Karpas-422 (cell line): Measurements from ENCODE around the gene PFDN4. TPM values are rescaled to one million over a fixed set of nuclear protein-coding genes. Genes with fewer than 3 reads are reported as not detected.
A peak's percentile ranks its signal among the peaks of the same experiment; 100 is the strongest.

Experiments used
- DNase-seq: peaks from one replicate; pipeline ENCODE4 v3.0.0-alpha.2; 2015
- H2AFZ ChIP-seq: fragments of 200-600 bp; sonication (generic); 2 replicates; pipeline ENCODE4 v1.6.1; 2014; ENCODE audit warnings: antibody characterized with exemption, low read length, mixed read lengths
- H3K27ac ChIP-seq: fragments of 200-600 bp; sonication (generic); 2 replicates; pipeline ENCODE4 v1.5.1; 2014; ENCODE audit warnings: mild to moderate bottlenecking, low read length, moderate library complexity
- H3K27me3 ChIP-seq: fragments of 200-600 bp; sonication (generic); 2 replicates; pipeline ENCODE4 v1.6.1; 2014; ENCODE audit warnings: low read length, mixed read lengths
- H3K36me3 ChIP-seq: fragments of 200-600 bp; sonication (generic); 2 replicates; pipeline ENCODE4 v1.6.1; 2014; ENCODE audit warnings: low read length, mixed read lengths; ENCODE audit not compliant: insufficient read depth
- H3K4me1 ChIP-seq: fragments of 200-600 bp; sonication (generic); 2 replicates; pipeline ENCODE4 v1.6.1; 2014; ENCODE audit warnings: mild to moderate bottlenecking, low read length, mixed read lengths
- H3K4me2 ChIP-seq: fragments of 200-600 bp; sonication (generic); 2 replicates; pipeline ENCODE4 v1.6.1; 2014; ENCODE audit warnings: low read length, low read depth, mild to moderate bottlenecking; ENCODE audit not compliant: poor library complexity, severe bottlenecking
- H3K4me3 ChIP-seq: fragments of 200-600 bp; sonication (generic); 2 replicates; pipeline ENCODE4 v1.5.1; 2014; ENCODE audit warnings: mild to moderate bottlenecking, antibody characterized with exemption, low read length, mixed read lengths
- H3K79me2 ChIP-seq: fragments of 200-600 bp; sonication (generic); 2 replicates; pipeline ENCODE4 v1.6.1; 2014; ENCODE audit warnings: mild to moderate bottlenecking, low read length, mixed read lengths
- H3K9ac ChIP-seq: fragments of 200-600 bp; sonication (generic); 2 replicates; pipeline ENCODE4 v1.6.0; 2014; ENCODE audit warnings: low read length
- H3K9me2 ChIP-seq: fragments of 200-600 bp; sonication (generic), shearing (Covaris generic); replicated peaks from 2 replicates; pipeline ENCODE4 v1.6.0; 2014; ENCODE audit warnings: mild to moderate bottlenecking, low read length, moderate library complexity; ENCODE audit not compliant: insufficient read depth
- H3K9me3 ChIP-seq: fragments of 300-700, 200-600 bp; sonication (generic); 2 replicates; pipeline ENCODE4 v1.6.1; 2014; ENCODE audit warnings: low read length, mixed read lengths
- H4K20me1 ChIP-seq: fragments of 200-600 bp; sonication (generic); 2 replicates; pipeline ENCODE4 v1.6.1; 2014; ENCODE audit warnings: mild to moderate bottlenecking, antibody characterized with exemption, low read length, low read depth; ENCODE audit not compliant: insufficient read depth
- total RNA-seq: library from RNA; depleted of rRNA; stranded (reverse); fragments of >200 nt; shearing (Covaris generic); gene quantifications from 2 replicates; pipeline ENCODE4 v1.2.3, GENCODE V29; 2014; ENCODE audit warnings: low replicate concordance

PFDN4 gene
- total RNA-seq, 1 experiment from 2014 or later, result 70.7 TPM

GRCh38 chr20:54195483-54196472 is 12.1 kb upstream of the PFDN4 start:
- no peak overlapping the region for H3K9ac ChIP-seq
- H4K20me1 ChIP-seq, result 0 out of 2 replicates have a peak, but pooled peaks cover 3% of the 10 kb centered on the region
- H3K9me3 ChIP-seq, result no peaks in the 10 kb centered on the region
- H3K27ac ChIP-seq, result no peak overlapping the region
- no peaks in the 10 kb centered on the region for H3K79me2 ChIP-seq
- H3K4me2 ChIP-seq, result peak overlapping the region; percentile 51
- no peak overlapping the region for H2AFZ ChIP-seq
- no peaks in the 10 kb centered on the region for H3K36me3 ChIP-seq
- no peaks in the 10 kb centered on the region for H3K27me3 ChIP-seq
- no peak for DNase-seq
- peaks cover 8% of the 10 kb centered on the region for H3K4me1 ChIP-seq
- no peaks in the 10 kb centered on the region for H3K9me2 ChIP-seq
- no peak overlapping the region for H3K4me3 ChIP-seq

- H3K27ac ChIP-seq, result no peak overlapping the region
- H3K4me3 ChIP-seq, result no peak overlapping the region
- H3K4me2 ChIP-seq, result no peak overlapping the region
- peaks cover 8% of the 10 kb centered on the region for H3K4me1 ChIP-seq
- no peak overlapping the region for H3K9ac ChIP-seq
- 0 out of 2 replicates have a peak, but pooled peaks cover 3% of the 10 kb centered on the region for H4K20me1 ChIP-seq
- H3K9me3 ChIP-seq, result no peaks in the 10 kb centered on the region
- no peak for DNase-seq
- no peaks in the 10 kb centered on the region for H3K36me3 ChIP-seq
- H3K27me3 ChIP-seq, result no peaks in the 10 kb centered on the region
- H2AFZ ChIP-seq, result no peak overlapping the region
- no peaks in the 10 kb centered on the region for H3K79me2 ChIP-seq
- no peaks in the 10 kb centered on the region for H3K9me2 ChIP-seq
These were observed 10.0 kb upstream of the PFDN4 start for GRCh38 chr20:54197621-54198604.

GRCh38 chr20:54199283-54199682 is 8.6 kb upstream of the PFDN4 start:
- H3K27ac ChIP-seq, result no peak overlapping the region
- no peak overlapping the region for H2AFZ ChIP-seq

GRCh38 chr20:54199721-54200176 is 8.1 kb upstream of the PFDN4 start:
- Histone ChIP-seq H3K9ac (no peak overlapping the region), H3K36me3 (no peaks in the 10 kb centered on the region), H3K4me1 (peaks cover 8% of the 10 kb centered on the region), H3K27ac (no peak overlapping the region), H3K9me3 (no peaks in the 10 kb centered on the region), H3K4me3 (no peak overlapping the region), H3K9me2 (no peaks in the 10 kb centered on the region), H3K79me2 (no peaks in the 10 kb centered on the region), H3K27me3 (no peaks in the 10 kb centered on the region), H2AFZ (no peak overlapping the region), H4K20me1 (0 out of 2 replicates have a peak, but pooled peaks cover 3% of the 10 kb centered on the region), H3K4me2 (no peak overlapping the region)
- peak; percentile 82 for DNase-seq

More at GRCh38 chr20:54199283-54199682, 8.6 kb upstream of the PFDN4 start:
- H3K79me2 ChIP-seq, result no peaks in the 10 kb centered on the region
- H3K9ac ChIP-seq, result no peak overlapping the region
- no peaks in the 10 kb centered on the region for H3K9me2 ChIP-seq
- H3K4me1 ChIP-seq, result peaks cover 8% of the 10 kb centered on the region
- H3K36me3 ChIP-seq, result no peaks in the 10 kb centered on the region
- H3K27me3 ChIP-seq, result no peaks in the 10 kb centered on the region
- H3K4me3 ChIP-seq, result no peak overlapping the region
- no peak overlapping the region for H3K4me2 ChIP-seq
- H3K9me3 ChIP-seq, result no peaks in the 10 kb centered on the region
- 0 out of 2 replicates have a peak, but pooled peaks cover 3% of the 10 kb centered on the region for H4K20me1 ChIP-seq
- no peak for DNase-seq

- no peak overlapping the region for H2AFZ ChIP-seq
- H3K9me2 ChIP-seq, result no peaks in the 10 kb centered on the region
- H3K9ac ChIP-seq, result no peak overlapping the region
- peaks cover 5% of the 10 kb centered on the region for H3K4me1 ChIP-seq
- H3K79me2 ChIP-seq, result no peaks in the 10 kb centered on the region
- DNase-seq, result no peak
- no peaks in the 10 kb centered on the region for H3K27me3 ChIP-seq
- H3K4me2 ChIP-seq, result no peak overlapping the region
- no peaks in the 10 kb centered on the region for H3K36me3 ChIP-seq
- H3K27ac ChIP-seq, result no peak overlapping the region
- H3K9me3 ChIP-seq, result no peaks in the 10 kb centered on the region
- H4K20me1 ChIP-seq, result 0 out of 2 replicates have a peak, but pooled peaks cover 3% of the 10 kb centered on the region
- no peak overlapping the region for H3K4me3 ChIP-seq
These were observed 7.2 kb upstream of the PFDN4 start for GRCh38 chr20:54200487-54201267.

- DNase-seq, result no peak
- H3K9me3 ChIP-seq, result no peaks in the 10 kb centered on the region
- no peaks in the 10 kb centered on the region for H3K4me1 ChIP-seq
- no peak overlapping the region for H3K4me3 ChIP-seq
- no peaks in the 10 kb centered on the region for H3K27me3 ChIP-seq
- no peaks in the 10 kb centered on the region for H3K79me2 ChIP-seq
- no peak overlapping the region for H3K27ac ChIP-seq
- H2AFZ ChIP-seq, result no peak overlapping the region
- no peaks in the 10 kb centered on the region for H3K9me2 ChIP-seq
- H3K36me3 ChIP-seq, result no peaks in the 10 kb centered on the region
- no peak overlapping the region for H3K4me2 ChIP-seq
- 0 out of 2 replicates have a peak, but pooled peaks cover 3% of the 10 kb centered on the region for H4K20me1 ChIP-seq
- no peak overlapping the region for H3K9ac ChIP-seq
These were observed 6.5 kb upstream of the PFDN4 start for GRCh38 chr20:54201268-54201846.

GRCh38 chr20:54203281-54203680 is 4.6 kb upstream of the PFDN4 start:
- H3K27me3 ChIP-seq, result no peaks in the 10 kb centered on the region
- H3K4me2 ChIP-seq, result no peak overlapping the region
- H3K9ac ChIP-seq, result no peak overlapping the region
- H2AFZ ChIP-seq, result no peak overlapping the region
- no peaks in the 10 kb centered on the region for H3K36me3 ChIP-seq
- no peaks in the 10 kb centered on the region for H3K9me2 ChIP-seq
- peaks cover 3% of the 10 kb centered on the region for H3K79me2 ChIP-seq
- no peak overlapping the region for H3K27ac ChIP-seq
- H3K4me1 ChIP-seq, result no peaks in the 10 kb centered on the region
- DNase-seq, result no peak
- H3K4me3 ChIP-seq, result no peak overlapping the region
- no peaks in the 10 kb centered on the region for H3K9me3 ChIP-seq
- H4K20me1 ChIP-seq, result 0 out of 2 replicates have a peak, but pooled peaks cover 3% of the 10 kb centered on the region
